ENCODE data around the gene ANO4. TPM values are rescaled to one million over a fixed set of nuclear protein-coding genes. Genes with fewer than 3 reads are reported as not detected.

ANO4 gene
- total RNA-seq, 2 donors from 2014 or later, result 7.2 to 8.5 TPM

- TF ChIP-seq CTCF (IDR thresholded peaks at IDR 0.05), result no peak
- no peak for TF ChIP-seq POLR2A (IDR thresholded peaks at IDR 0.05)
- no peak for TF ChIP-seq POLR2AphosphoS5 (IDR thresholded peaks at IDR 0.05)
- H3K4me1 ChIP-seq (replicated peaks), result no peaks in the 10 kb centered on the region
- intact Hi-C loops (cut with DNase I), result no loop called here
Observed at GRCh38 chr12:101064721-101065120, 270.1 kb downstream of the ANO4 start.

GRCh38 chr12:101066489-101066888, 271.9 kb downstream of the ANO4 start:
- Histone ChIP-seq H3K4me1 (replicated peaks) (no peaks in the 10 kb centered on the region), H3K4me3 (no peak overlapping the region), H3K9me3 (no peaks in the 10 kb centered on the region), H3K27ac (no peak overlapping the region), H3K27me3 (replicated peaks; ENCODE audit: insufficient read depth) (no peaks in the 10 kb centered on the region), H3K36me3 (no peaks in the 10 kb centered on the region)
- 85% methylated on average over 7 of the region's 7 CpGs for WGBS
- no peak for DNase-seq (ENCODE audit: low spot score)
- TF ChIP-seq POLR2AphosphoS5 (IDR thresholded peaks at IDR 0.05) (no peak), CTCF (IDR thresholded peaks at IDR 0.05) (no peak), POLR2A (IDR thresholded peaks at IDR 0.05) (no peak)
- intact Hi-C loops (cut with DNase I), result no loop called here

More at GRCh38 chr12:101064721-101065120, 270.1 kb downstream of the ANO4 start:
- DNase-seq (ENCODE audit: low spot score), result no peak
- no peaks in the 10 kb centered on the region for H3K36me3 ChIP-seq
- no peak overlapping the region for H3K27ac ChIP-seq
- H3K4me3 ChIP-seq, result no peak overlapping the region
- no peaks in the 10 kb centered on the region for H3K9me3 ChIP-seq
- no peaks in the 10 kb centered on the region for H3K27me3 ChIP-seq (replicated peaks; ENCODE audit: insufficient read depth)
- 89% methylated on average over 5 of the region's 5 CpGs for WGBS

- Histone ChIP-seq H3K27ac (no peak overlapping the region), H3K4me3 (no peak overlapping the region), H3K27me3 (replicated peaks; ENCODE audit: insufficient read depth) (no peaks in the 10 kb centered on the region), H3K36me3 (no peaks in the 10 kb centered on the region), H3K4me1 (replicated peaks) (no peaks in the 10 kb centered on the region), H3K9me3 (no peaks in the 10 kb centered on the region)
- DNase-seq (ENCODE audit: low spot score), result no peak
- intact Hi-C loops (cut with DNase I), result no loop called here
- no peak for TF ChIP-seq POLR2A (IDR thresholded peaks at IDR 0.05)
- no peak for TF ChIP-seq POLR2AphosphoS5 (IDR thresholded peaks at IDR 0.05)
- no peak for TF ChIP-seq CTCF (IDR thresholded peaks at IDR 0.05)
- WGBS, result 80% methylated on average over 3 of the region's 3 CpGs
Observed at GRCh38 chr12:101068402-101068801, 273.8 kb downstream of the ANO4 start.

- DNase-seq (ENCODE audit: low spot score), result no peak
- no peaks in the 10 kb centered on the region for H3K27me3 ChIP-seq (replicated peaks; ENCODE audit: insufficient read depth)
- WGBS, result 29% methylated on average over 4 of the region's 4 CpGs
- no peaks in the 10 kb centered on the region for H3K4me1 ChIP-seq (replicated peaks)
- no peak overlapping the region for H3K27ac ChIP-seq
- TF ChIP-seq POLR2A (IDR thresholded peaks at IDR 0.05), result no peak
- TF ChIP-seq CTCF (IDR thresholded peaks at IDR 0.05), result no peak
- no peak for TF ChIP-seq POLR2AphosphoS5 (IDR thresholded peaks at IDR 0.05)
- intact Hi-C loops (cut with DNase I), result no loop called here
- H3K36me3 ChIP-seq, result no peaks in the 10 kb centered on the region
- H3K9me3 ChIP-seq, result no peaks in the 10 kb centered on the region
- no peak overlapping the region for H3K4me3 ChIP-seq
Observed at GRCh38 chr12:101068836-101069235, 274.3 kb downstream of the ANO4 start.

GRCh38 chr12:101074940-101075680, 280.5 kb downstream of the ANO4 start:
- no peak overlapping the region for H3K4me3 ChIP-seq
- H3K27me3 ChIP-seq (replicated peaks; ENCODE audit: insufficient read depth), result no peaks in the 10 kb centered on the region
- no peaks in the 10 kb centered on the region for H3K36me3 ChIP-seq
- 42% methylated on average over 7 of the region's 7 CpGs for WGBS
- TF ChIP-seq POLR2A (IDR thresholded peaks at IDR 0.05) (no peak), CTCF (IDR thresholded peaks at IDR 0.05) (no peak), POLR2AphosphoS5 (IDR thresholded peaks at IDR 0.05) (no peak)
- intact Hi-C loops (cut with DNase I), result no loop called here
- DNase-seq (ENCODE audit: low spot score), result no peak
- H3K27ac ChIP-seq, result no peak overlapping the region
- H3K9me3 ChIP-seq, result no peaks in the 10 kb centered on the region
- H3K4me1 ChIP-seq (replicated peaks), result no peaks in the 10 kb centered on the region

Data from prostate gland (tissue), 2 donors.